Stomach (tissue), 4 donors: ENCODE data around the gene YIPF4.
"Not testable (repeated sequence)": the region's sequence is repeated elsewhere in the genome, so short reads cannot be mapped to it uniquely, and the experiment has no call there.

ENCODE experiments used
- CTCF ChIP-seq, 7 experiments: fragments of 450-650 bp in 4 of 7; fragments of 200-600 bp in 3 of 7; sonication (generic) in 3 of 7; IDR thresholded peaks; one replicate each; pipeline ENCODE4 v1.5.1; 2016 to 2019; ENCODE audit warnings: antibody characterized with exemption in 7 of 7, control low read depth in 2 of 7, mild to moderate bottlenecking in 1 of 7
- EP300 ChIP-seq: sonication (generic); formaldehyde crosslinking; IDR thresholded peaks from one replicate; pipeline ENCODE4 v1.6.1; 2017; ENCODE audit warnings: antibody characterized with exemption
- POLR2A ChIP-seq, 4 donors: fragments of 450-650 bp; IDR thresholded peaks; one replicate each; pipeline ENCODE4 v1.6.1; 2016; ENCODE audit warnings: antibody characterized with exemption in 4 of 4, control low read depth in 2 of 4, mild to moderate bottlenecking in 1 of 4, moderate library complexity in 1 of 4
- POLR2AphosphoS5 ChIP-seq, 3 donors: sonication (generic); formaldehyde crosslinking; IDR thresholded peaks; one replicate each; pipeline ENCODE4 v1.6.1; 2016; ENCODE audit warnings: antibody characterized with exemption in 3 of 3

DNA sequence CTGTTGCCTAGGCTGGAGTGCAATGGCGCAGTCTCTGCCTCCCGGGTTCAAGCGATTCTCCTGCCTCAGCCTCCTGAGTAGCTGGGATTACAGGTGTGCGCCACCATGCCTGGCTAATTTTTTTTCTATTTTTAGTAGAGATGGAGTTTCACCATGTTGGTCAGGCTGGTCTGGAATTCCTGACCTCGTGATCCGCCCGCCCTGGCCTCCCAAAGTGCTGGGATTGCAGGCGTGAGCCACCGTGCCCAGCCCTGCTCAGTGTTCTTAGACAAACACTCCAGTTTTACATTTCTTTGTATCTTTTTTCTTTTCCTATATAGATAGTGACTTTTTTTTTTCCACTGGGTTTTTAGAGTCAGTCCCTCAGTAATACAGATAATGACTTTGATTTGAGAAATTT is 86.6 kb downstream of the YIPF4 start:
- not testable (repeated sequence) for TF ChIP-seq CTCF (IDR thresholded peaks at IDR 0.05); POLR2A (IDR thresholded peaks at IDR 0.05); POLR2AphosphoS5 (IDR thresholded peaks at IDR 0.05); EP300
